Fibroblast of skin of left quadriceps (primary cell): ENCODE measurements around the gene RNASE2.
"Not testable (repeated sequence)": the region's sequence is repeated elsewhere in the genome, so short reads cannot be mapped to it uniquely, and the experiment has no call there.

Experiments
- DNase-seq, 2 experiments: peaks; one replicate each; pipeline ENCODE4 v3.0.0-alpha.2; 2013; ENCODE audit warnings: low read depth in 2 of 2

The RNASE2 gene

DNA sequence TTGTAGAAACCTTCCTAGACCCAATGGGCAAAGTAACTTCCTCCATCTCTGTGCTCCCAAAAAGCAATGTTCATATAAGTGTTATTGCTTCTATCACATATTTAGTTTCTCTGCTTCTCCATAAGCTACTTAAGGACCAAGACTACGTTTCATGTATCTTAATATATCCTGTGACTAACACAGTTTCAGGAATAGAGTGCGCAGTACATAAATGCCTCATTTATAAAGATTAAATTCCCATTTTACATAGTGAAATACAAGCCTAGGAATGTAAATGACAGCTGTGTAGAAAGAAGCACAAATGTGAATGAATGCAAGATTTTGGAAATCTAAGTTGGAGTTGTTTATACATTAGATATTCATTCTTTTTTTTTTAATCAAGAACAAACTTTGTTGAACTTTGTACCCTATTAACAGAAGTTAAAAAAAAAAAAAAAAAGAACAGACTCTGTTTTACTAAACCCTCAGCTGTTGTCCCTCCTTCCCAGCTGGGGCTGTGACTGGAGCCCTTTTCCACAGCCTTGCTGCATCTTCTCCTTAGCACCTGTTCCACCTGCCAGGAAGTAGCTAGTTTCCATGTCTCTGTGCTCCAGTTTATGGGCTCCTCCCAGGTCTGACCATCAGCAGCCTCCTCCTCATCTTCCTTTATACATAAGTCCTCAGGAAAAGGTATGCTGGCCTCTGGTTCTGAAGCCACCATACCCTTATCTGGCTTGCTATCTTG lies 27.5 kb downstream of the RNASE2 start:
- no peak for DNase-seq

GRCh38 chr14:20985650-20986049 lies 30.4 kb downstream of the RNASE2 start:
- not testable (repeated sequence) for DNase-seq

- peak; percentile 80 to 84 for DNase-seq
Observed at GRCh38 chr14:20986811-20987210, 31.5 kb downstream of the RNASE2 start.

GRCh38 chr14:20988717-20989470 lies 33.6 kb downstream of the RNASE2 start:
- no peak for DNase-seq

DNA sequence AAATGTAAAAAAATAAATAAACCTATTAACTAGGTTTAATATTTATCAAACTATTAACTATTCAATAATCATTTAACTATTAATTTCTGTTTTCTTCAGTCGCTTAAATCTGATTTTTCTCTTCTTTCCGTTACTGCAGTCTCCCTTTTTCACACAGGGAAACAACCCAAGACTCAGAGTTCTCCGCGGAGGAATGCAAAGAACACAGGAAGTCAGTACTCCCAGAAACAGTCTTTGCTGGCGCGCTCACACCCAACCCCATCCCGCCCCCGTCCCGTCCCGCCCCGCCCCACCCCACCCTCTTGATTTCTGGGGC lies 34.1 kb downstream of the RNASE2 start:
- no peak for DNase-seq

- DNase-seq: peak; percentile 94 to 95
Observed at GRCh38 chr14:20989787-20990600, 34.7 kb downstream of the RNASE2 start, which contains the start of gene METTL17. Gene METTL17 (plus strand): TSS chr14:20989980. CDS start chr14:20990003, 23 bp downstream.

DNA sequence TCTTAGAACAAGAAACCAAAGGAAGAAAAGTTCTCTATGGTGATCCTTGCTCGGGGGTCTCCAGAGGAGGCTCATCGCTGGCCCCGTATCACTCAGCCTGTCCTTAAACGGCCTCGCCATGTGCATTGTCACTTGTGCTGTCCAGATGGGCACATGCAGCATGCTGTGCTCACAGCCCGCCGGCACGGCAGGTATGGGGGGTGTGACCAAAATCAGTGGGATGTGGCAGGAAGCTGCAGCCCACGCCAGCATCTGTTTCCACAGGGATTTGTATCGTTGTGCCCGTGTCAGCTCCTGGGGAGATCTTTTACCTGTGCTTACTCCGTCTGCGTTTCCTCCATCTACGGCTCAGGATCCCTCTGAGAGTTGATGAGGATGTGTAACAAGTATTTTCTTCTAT lies 41.2 kb downstream of the RNASE2 start:
- DNase-seq: no peak

DNA sequence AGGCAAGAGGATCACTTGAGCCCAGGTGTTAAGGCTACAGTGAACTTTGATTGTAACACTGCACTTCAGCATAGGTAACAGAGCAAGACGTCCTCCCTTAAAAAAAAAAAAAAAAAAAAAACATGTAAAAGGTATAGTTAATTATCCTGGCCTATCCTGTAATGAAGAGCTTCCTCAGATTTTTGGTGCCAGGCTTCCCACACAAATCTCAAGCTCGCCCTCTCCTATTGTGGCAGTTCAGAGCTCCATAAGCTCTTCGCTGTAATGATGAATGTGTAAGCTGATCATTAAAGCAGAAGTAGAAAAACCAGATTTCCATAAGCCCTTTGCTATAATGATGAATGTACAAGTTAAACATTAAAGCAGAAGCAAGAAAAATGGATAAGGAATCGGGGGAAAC lies 41.8 kb downstream of the RNASE2 start:
- DNase-seq: no peak

GRCh38 chr14:20997564-20997963 lies 42.3 kb downstream of the RNASE2 start:
- DNase-seq: no peak

DNA sequence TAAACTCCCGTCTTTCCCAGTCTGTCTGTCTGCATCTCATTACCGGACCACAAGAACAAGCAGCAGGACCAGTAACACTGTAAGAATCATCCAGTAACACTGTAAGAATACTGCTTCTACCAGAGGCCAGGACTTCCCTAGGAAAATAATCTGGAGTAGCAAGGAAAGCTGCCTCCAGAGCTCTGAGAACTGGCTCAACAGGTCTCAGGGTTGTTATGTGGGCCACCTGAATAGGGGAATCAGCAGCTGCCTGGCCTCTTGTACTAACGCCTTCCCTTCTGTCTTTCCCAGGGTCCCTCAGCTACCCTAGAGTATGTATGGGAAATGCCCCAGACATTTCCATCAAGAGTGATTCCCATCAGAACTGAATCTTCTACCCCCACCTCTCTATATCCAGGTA lies 42.9 kb downstream of the RNASE2 start:
- DNase-seq: no peak

GRCh38 chr14:20998674-20999366 lies 43.5 kb downstream of the RNASE2 start, which contains the start of gene SLC39A2:
Gene SLC39A2 (plus strand): TSS chr14:20999293. CDS start chr14:20999447, 154 bp downstream.
- DNase-seq: peak; percentile 32 to 37

DNA sequence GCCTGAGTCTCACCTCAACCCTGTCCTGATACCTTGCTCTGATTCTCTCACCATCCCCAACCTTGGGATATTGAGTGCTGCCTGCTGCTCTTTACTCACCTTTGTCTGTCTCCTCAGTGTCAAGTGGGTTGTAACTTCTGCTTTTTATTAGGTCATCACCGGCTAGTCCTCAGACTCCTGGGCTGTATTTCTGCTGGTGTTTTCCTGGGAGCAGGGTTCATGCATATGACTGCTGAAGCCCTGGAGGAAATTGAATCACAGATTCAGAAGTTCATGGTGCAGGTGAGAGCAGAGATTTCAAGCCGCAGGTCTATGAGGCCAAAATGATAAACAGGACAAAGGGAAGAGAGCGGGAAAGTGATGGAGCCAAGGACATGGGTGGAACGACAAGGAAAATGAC lies 44.3 kb downstream of the RNASE2 start:
- DNase-seq: no peak

GRCh38 chr14:21001218-21001617 lies 45.9 kb downstream of the RNASE2 start:
- no peak for DNase-seq

DNA sequence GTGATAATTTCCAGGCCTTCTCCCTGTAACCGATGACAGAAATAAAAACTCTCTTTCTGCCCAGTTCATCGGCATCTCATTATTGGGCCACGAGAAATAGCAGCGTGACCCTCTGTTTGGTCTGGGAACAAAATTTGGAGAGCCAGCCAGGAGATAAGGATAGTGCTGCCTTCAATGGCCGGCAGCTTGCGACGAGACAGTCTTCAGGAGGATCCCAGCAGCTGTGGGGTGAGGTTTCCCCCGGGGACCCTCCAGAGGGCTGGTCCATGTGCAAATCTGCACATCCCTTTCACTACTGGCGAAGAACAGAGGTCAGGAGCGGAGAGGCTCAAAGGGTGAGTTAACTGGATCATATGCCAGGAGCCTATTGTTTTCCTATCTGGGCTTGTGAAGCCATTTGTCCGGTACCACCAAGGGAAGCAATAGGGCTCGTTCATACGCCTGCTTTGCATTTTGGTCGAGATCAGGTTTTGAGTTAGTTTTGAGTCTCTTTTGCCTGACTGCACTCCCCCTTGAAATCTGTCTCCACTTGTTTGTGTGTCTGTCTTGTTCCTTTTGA lies 48.6 kb downstream of the RNASE2 start:
- no peak for DNase-seq
